Effector memory CD4-positive, alpha-beta T cell (primary cell): Measurements from ENCODE around the gene TENT4B.
"Not testable (repeated sequence)": the region's sequence is repeated elsewhere in the genome, so short reads cannot be mapped to it uniquely, and the experiment has no call there.

ENCODE experiments used
- DNase-seq, 3 donors: peaks; one replicate each; pipeline ENCODE4 v3.0.0-alpha.2; 2020
- H3K27ac ChIP-seq: 2 replicates; pipeline ENCODE4 v1.7.0; 2013; ENCODE audit warnings: mild to moderate bottlenecking, low read length, moderate library complexity; ENCODE audit not compliant: insufficient read depth, poor library complexity, severe bottlenecking
- H3K27me3 ChIP-seq: replicated peaks from 2 replicates; pipeline ENCODE4 v1.7.0; 2013; ENCODE audit warnings: mild to moderate bottlenecking, low read length; ENCODE audit not compliant: insufficient read depth, control insufficient read depth, poor library complexity, severe bottlenecking
- H3K36me3 ChIP-seq: 2 replicates; pipeline ENCODE4 v1.7.0; 2013; ENCODE audit warnings: mild to moderate bottlenecking, low read length, moderate library complexity; ENCODE audit not compliant: control insufficient read depth, insufficient read depth
- H3K4me1 ChIP-seq: 2 replicates; pipeline ENCODE4 v1.7.0; 2013; ENCODE audit warnings: low read length, mild to moderate bottlenecking; ENCODE audit not compliant: control insufficient read depth, insufficient read depth, poor library complexity, severe bottlenecking
- H3K4me3 ChIP-seq: 2 replicates; pipeline ENCODE4 v1.7.0; 2013; ENCODE audit warnings: low read length, low read depth, mild to moderate bottlenecking; ENCODE audit not compliant: insufficient read depth, poor library complexity, severe bottlenecking
- H3K9me3 ChIP-seq: 2 replicates; pipeline ENCODE4 v1.7.0; 2013; ENCODE audit warnings: mild to moderate bottlenecking, low read length, moderate library complexity; ENCODE audit not compliant: control insufficient read depth

Gene TENT4B

GRCh38 chr16:50227120-50227519, 74.0 kb downstream of the TENT4B start:
- Histone ChIP-seq H3K9me3 (no peaks in the 10 kb centered on the region), H3K4me1 (no peaks in the 10 kb centered on the region), H3K4me3 (no peak overlapping the region), H3K36me3 (peaks cover 59% of the 10 kb centered on the region), H3K27ac (no peak overlapping the region), H3K27me3 (no peaks in the 10 kb centered on the region)
- no peak for DNase-seq

- Histone ChIP-seq H3K9me3 (no peaks in the 10 kb centered on the region), H3K4me3 (no peak overlapping the region), H3K27me3 (no peaks in the 10 kb centered on the region), H3K36me3 (peaks cover 54% of the 10 kb centered on the region), H3K27ac (no peak overlapping the region), H3K4me1 (no peaks in the 10 kb centered on the region)
- no peak for DNase-seq
Measured at GRCh38 chr16:50227665-50228064, 74.6 kb downstream of the TENT4B start.

GRCh38 chr16:50228364-50228868, 75.3 kb downstream of the TENT4B start:
- H3K36me3 ChIP-seq = peaks cover 51% of the 10 kb centered on the region
- H3K4me1 ChIP-seq = no peaks in the 10 kb centered on the region
- H3K27ac ChIP-seq = no peak overlapping the region
- no peaks in the 10 kb centered on the region for H3K9me3 ChIP-seq
- no peak for DNase-seq
- no peak overlapping the region for H3K4me3 ChIP-seq
- H3K27me3 ChIP-seq = no peaks in the 10 kb centered on the region

- no peak for DNase-seq
Measured at GRCh38 chr16:50229149-50229726, 76.1 kb downstream of the TENT4B start.

GRCh38 chr16:50234771-50235556, 81.9 kb downstream of the TENT4B start:
- Histone ChIP-seq H3K36me3 (no peaks in the 10 kb centered on the region), H3K4me3 (no peak overlapping the region), H3K9me3 (no peaks in the 10 kb centered on the region), H3K27me3 (no peaks in the 10 kb centered on the region), H3K4me1 (no peaks in the 10 kb centered on the region), H3K27ac (no peak overlapping the region)
- DNase-seq = no peak

More at GRCh38 chr16:50229149-50229726, 76.1 kb downstream of the TENT4B start:
- Histone ChIP-seq H3K36me3 (peaks cover 43% of the 10 kb centered on the region), H3K27me3 (no peaks in the 10 kb centered on the region), H3K9me3 (no peaks in the 10 kb centered on the region), H3K27ac (no peak overlapping the region), H3K4me1 (no peaks in the 10 kb centered on the region), H3K4me3 (no peak overlapping the region)

- DNase-seq = no peak
- no peaks in the 10 kb centered on the region for H3K4me1 ChIP-seq
Measured at GRCh38 chr16:50235581-50235980, 82.5 kb downstream of the TENT4B start.

GRCh38 chr16:50238314-50238713, 85.2 kb downstream of the TENT4B start:
- no peaks in the 10 kb centered on the region for H3K9me3 ChIP-seq
- no peaks in the 10 kb centered on the region for H3K4me1 ChIP-seq
- no peaks in the 10 kb centered on the region for H3K27me3 ChIP-seq
- DNase-seq = no peak
- H3K27ac ChIP-seq = no peak overlapping the region
- no peaks in the 10 kb centered on the region for H3K36me3 ChIP-seq
- no peak overlapping the region for H3K4me3 ChIP-seq

More at GRCh38 chr16:50235581-50235980, 82.5 kb downstream of the TENT4B start:
- no peak overlapping the region for H3K27ac ChIP-seq
- no peaks in the 10 kb centered on the region for H3K27me3 ChIP-seq
- H3K4me3 ChIP-seq = no peak overlapping the region
- no peaks in the 10 kb centered on the region for H3K36me3 ChIP-seq
- H3K9me3 ChIP-seq = no peaks in the 10 kb centered on the region

- DNase-seq = no peak
- Histone ChIP-seq H3K27ac (no peak overlapping the region), H3K4me1 (no peaks in the 10 kb centered on the region), H3K4me3 (no peak overlapping the region), H3K36me3 (no peaks in the 10 kb centered on the region), H3K9me3 (no peaks in the 10 kb centered on the region), H3K27me3 (no peaks in the 10 kb centered on the region)
Measured at GRCh38 chr16:50238868-50239301, 85.8 kb downstream of the TENT4B start.

GRCh38 chr16:50243024-50243423, 89.9 kb downstream of the TENT4B start:
- not testable (repeated sequence) for H3K4me3 ChIP-seq, H3K36me3 ChIP-seq, H3K27ac ChIP-seq, DNase-seq, H3K9me3 ChIP-seq, H3K27me3 ChIP-seq
- peaks cover 14% of the 10 kb centered on the region for H3K4me1 ChIP-seq

GRCh38 chr16:50244140-50244503, 91.0 kb downstream of the TENT4B start:
- Histone ChIP-seq H3K4me3 (no peak overlapping the region), H3K27ac (no peak overlapping the region), H3K9me3 (no peaks in the 10 kb centered on the region), H3K4me1 (peaks cover 14% of the 10 kb centered on the region), H3K36me3 (no peaks in the 10 kb centered on the region), H3K27me3 (no peaks in the 10 kb centered on the region)
- DNase-seq = no peak
